ENCODE data around the gene PSMA7. TPM values are rescaled to one million over a fixed set of nuclear protein-coding genes. Genes with fewer than 3 reads are reported as not detected.
A peak's percentile ranks its signal among the peaks of the same experiment; 100 is the strongest.

The PSMA7 gene
- total RNA-seq, 1 donor from 2014 or later: 239 TPM

- ATAC-seq (ENCODE audit: poor library complexity) (no peak), DNase-seq (no peak)
- intact Hi-C loops (cut with DNase I): loop anchor here (5.0 kb wide), 1 partner anchor 69 kb away; no protein-coding TSS in a partner anchor
Measured at GRCh38 chr20:62131560-62132320, 11.5 kb downstream of the PSMA7 start.

GRCh38 chr20:62129731-62130531, 13.3 kb downstream of the PSMA7 start:
- ATAC-seq (ENCODE audit: poor library complexity) (no peak), DNase-seq (no peak)
- intact Hi-C loops (cut with DNase I): loop anchor here (5.0 kb wide), 1 partner anchor 68 kb away; no protein-coding TSS in a partner anchor

- ATAC-seq (ENCODE audit: poor library complexity): peak; percentile 58
- intact Hi-C loops (cut with DNase I): no loop called here
- DNase-seq: no peak
Measured at GRCh38 chr20:62128502-62128901, 14.7 kb downstream of the PSMA7 start.

GRCh38 chr20:62127799-62128198, 15.4 kb downstream of the PSMA7 start:
- intact Hi-C loops (cut with DNase I): no loop called here
- no peak for DNase-seq
- no peak for ATAC-seq (ENCODE audit: poor library complexity)

- DNase-seq (no peak), ATAC-seq (ENCODE audit: poor library complexity) (no peak)
- intact Hi-C loops (cut with DNase I): no loop called here
Measured at GRCh38 chr20:62126141-62126540, 17.1 kb downstream of the PSMA7 start.

- intact Hi-C loops (cut with DNase I): loop anchor here (5.0 kb wide), 1 partner anchor 56 kb away; the partner anchor contains the start of gene TAF4
- DNase-seq: no peak
Measured at GRCh38 chr20:62123450-62124118, 19.6 kb downstream of the PSMA7 start.

GRCh38 chr20:62122654-62123449, 20.3 kb downstream of the PSMA7 start:
- intact Hi-C loops (cut with DNase I): loop anchor here (5.0 kb wide), 1 partner anchor 56 kb away; the partner anchor contains the start of gene TAF4
- no peak for DNase-seq
- no peak for ATAC-seq (ENCODE audit: poor library complexity)

More at GRCh38 chr20:62123450-62124118, 19.6 kb downstream of the PSMA7 start:
- no peak for ATAC-seq (ENCODE audit: poor library complexity)

- intact Hi-C loops (cut with DNase I): loop anchor here (5.0 kb wide), 1 partner anchor 55 kb away; the partner anchor contains the start of gene TAF4
- DNase-seq (peak; percentile 97), ATAC-seq (ENCODE audit: poor library complexity) (peak; percentile 90)
Measured at GRCh38 chr20:62121776-62122653, 21.2 kb downstream of the PSMA7 start, which contains the start of gene LSM14B. Gene LSM14B (plus strand): TSS chr20:62122475. CDS start chr20:62122667, 192 bp downstream.

GRCh38 chr20:62120990-62121775, 22.0 kb downstream of the PSMA7 start:
- ATAC-seq (ENCODE audit: poor library complexity) (peak; percentile 6), DNase-seq (no peak)
- intact Hi-C loops (cut with DNase I): loop anchor here (5.0 kb wide), 1 partner anchor 54 kb away; the partner anchor contains the start of gene TAF4

GRCh38 chr20:62120365-62120762, 22.8 kb downstream of the PSMA7 start:
- DNase-seq (no peak), ATAC-seq (ENCODE audit: poor library complexity) (no peak)
- intact Hi-C loops (cut with DNase I): loop anchor here (5.0 kb wide), 1 partner anchor 53 kb away; the partner anchor contains the start of gene TAF4

- peak; percentile 73 for DNase-seq
- intact Hi-C loops (cut with DNase I): loop anchor here (5.0 kb wide), 1 partner anchor 52 kb away; the partner anchor contains the start of gene TAF4
- ATAC-seq (ENCODE audit: poor library complexity): peak; percentile 37
Measured at GRCh38 chr20:62119591-62120364, 23.4 kb downstream of the PSMA7 start.

- no peak for ATAC-seq (ENCODE audit: poor library complexity)
- intact Hi-C loops (cut with DNase I): no loop called here
- no peak for DNase-seq
Measured at GRCh38 chr20:62119115-62119514, 24.1 kb downstream of the PSMA7 start.

GRCh38 chr20:62118113-62119043, 24.8 kb downstream of the PSMA7 start:
- intact Hi-C loops (cut with DNase I): no loop called here
- no peak for ATAC-seq (ENCODE audit: poor library complexity)
- DNase-seq: no peak

GRCh38 chr20:62117658-62118057, 25.5 kb downstream of the PSMA7 start:
- intact Hi-C loops (cut with DNase I): no loop called here
- ATAC-seq (ENCODE audit: poor library complexity) (peak; percentile 13), DNase-seq (peak; percentile 73)

GRCh38 chr20:62117362-62117646, 25.9 kb downstream of the PSMA7 start:
- no peak for DNase-seq
- ATAC-seq (ENCODE audit: poor library complexity): no peak
- intact Hi-C loops (cut with DNase I): no loop called here
